SU-DHL-6 (cell line): ENCODE results near the gene LIN28B.

Experiments
- H2AFZ ChIP-seq: fragments of 200-600 bp; sonication (generic); 2 replicates; pipeline ENCODE4 v1.6.1; 2014; ENCODE audit warnings: low read depth, mild to moderate bottlenecking, moderate library complexity, mixed read lengths, antibody characterized with exemption, low read length; ENCODE audit not compliant: severe bottlenecking
- H3F3A ChIP-seq: fragments of 200-600 bp; shearing (Covaris generic); 2 replicates; pipeline ENCODE4 v1.6.0; 2016; ENCODE audit warnings: antibody characterized with exemption, mild to moderate bottlenecking; ENCODE audit not compliant: insufficient read depth
- H3K27ac ChIP-seq: fragments of 200-600 bp; sonication (generic); 2 replicates; pipeline ENCODE4 v1.5.1; 2016; ENCODE audit warnings: low read depth, mild to moderate bottlenecking, low read length, moderate library complexity, mixed read lengths
- H3K27me3 ChIP-seq: fragments of 200-600 bp; sonication (generic), shearing (Covaris generic); 2 replicates; pipeline ENCODE4 v1.6.0; 2014; ENCODE audit warnings: mild to moderate bottlenecking, low read length
- H3K36me3 ChIP-seq: fragments of 200-600 bp; sonication (generic); 2 replicates; pipeline ENCODE4 v1.6.1; 2014; ENCODE audit warnings: mild to moderate bottlenecking, low read length, mixed read lengths
- H3K4me2 ChIP-seq: fragments of 300-600, 200-600 bp; shearing (Covaris generic), sonication (generic); 2 replicates; pipeline ENCODE4 v1.6.0; 2014; ENCODE audit warnings: low read length, low read depth, mild to moderate bottlenecking; ENCODE audit not compliant: poor library complexity, severe bottlenecking
- H3K4me3 ChIP-seq: fragments of 200-600 bp; sonication (generic); 2 replicates; pipeline ENCODE4 v1.5.1; 2014; ENCODE audit warnings: antibody characterized with exemption, low read length, mild to moderate bottlenecking, mixed read lengths; ENCODE audit not compliant: insufficient read depth, poor library complexity, severe bottlenecking
- H3K79me2 ChIP-seq: fragments of 200-600 bp; sonication (generic); 2 replicates; pipeline ENCODE4 v1.6.1; 2014; ENCODE audit warnings: mild to moderate bottlenecking, low read length, moderate library complexity; ENCODE audit not compliant: insufficient read depth
- H3K9ac ChIP-seq: fragments of 200-600 bp; sonication (generic); 2 replicates; pipeline ENCODE4 v1.7.0; 2014; ENCODE audit warnings: mild to moderate bottlenecking, low read length
- H3K9me2 ChIP-seq: fragments of 200-600 bp; sonication (generic); replicated peaks from 2 replicates; pipeline ENCODE4 v1.6.1; 2014; ENCODE audit warnings: low read length; ENCODE audit not compliant: insufficient read depth
- H3K9me3 ChIP-seq: fragments of 200-600 bp; sonication (generic); 2 replicates; pipeline ENCODE4 v1.6.1; 2014; ENCODE audit warnings: low read length, mixed read lengths; ENCODE audit not compliant: insufficient read depth
- H4K20me1 ChIP-seq: fragments of 200-600 bp; sonication (generic); 2 replicates; pipeline ENCODE4 v1.6.1; 2014; ENCODE audit warnings: low read depth, mild to moderate bottlenecking, antibody characterized with exemption, low read length, moderate library complexity, mixed read lengths
- EZH2phosphoT487 ChIP-seq: fragments of 200-600 bp; sonication (generic), shearing (Covaris generic); conservative IDR thresholded peaks from 2 replicates; pipeline ENCODE4 v1.6.1; 2018; ENCODE audit warnings: mild to moderate bottlenecking, antibody characterized with exemption, low read length, moderate library complexity, mixed read lengths
- TF ChIP-seq, protein P1 (sequence below): fragments of 200-600 bp; sonication (generic); IDR thresholded peaks from one replicate; pipeline ENCODE4 v1.5.1; 2017; ENCODE audit warnings: antibody characterized with exemption, mild to moderate bottlenecking, low read length, moderate library complexity; ENCODE audit not compliant: insufficient read depth, poor library complexity, severe bottlenecking

Gene LIN28B

DNA sequence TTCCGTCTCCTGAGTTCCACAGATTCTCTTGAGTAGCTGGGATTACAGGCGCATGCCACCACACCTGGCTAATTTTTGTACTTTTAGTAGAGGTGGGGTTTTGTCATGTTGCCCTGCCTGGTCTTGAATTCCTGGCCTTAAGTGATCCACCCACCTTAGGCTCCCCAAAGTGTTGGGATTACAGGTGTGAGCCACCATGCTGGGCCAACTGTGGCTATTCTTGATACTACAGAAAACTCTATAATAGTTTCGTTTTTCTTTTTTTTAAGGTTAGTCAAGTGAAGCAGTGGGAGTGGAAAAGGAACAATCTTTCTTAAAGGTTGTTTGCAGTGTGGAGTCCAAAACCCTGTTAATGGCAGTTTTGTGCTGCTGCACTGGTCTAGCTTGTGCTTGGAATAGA, 138.2 kb downstream of the LIN28B start:
- no peaks in the 10 kb centered on the region for H4K20me1 ChIP-seq
- H3K79me2 ChIP-seq: no peaks in the 10 kb centered on the region
- H3K27me3 ChIP-seq: no peaks in the 10 kb centered on the region
- H3K27ac ChIP-seq: no peak overlapping the region
- H3F3A ChIP-seq: no peaks in the 10 kb centered on the region
- no peak for TF ChIP-seq EZH2phosphoT487
- TF ChIP-seq, protein P1, sequence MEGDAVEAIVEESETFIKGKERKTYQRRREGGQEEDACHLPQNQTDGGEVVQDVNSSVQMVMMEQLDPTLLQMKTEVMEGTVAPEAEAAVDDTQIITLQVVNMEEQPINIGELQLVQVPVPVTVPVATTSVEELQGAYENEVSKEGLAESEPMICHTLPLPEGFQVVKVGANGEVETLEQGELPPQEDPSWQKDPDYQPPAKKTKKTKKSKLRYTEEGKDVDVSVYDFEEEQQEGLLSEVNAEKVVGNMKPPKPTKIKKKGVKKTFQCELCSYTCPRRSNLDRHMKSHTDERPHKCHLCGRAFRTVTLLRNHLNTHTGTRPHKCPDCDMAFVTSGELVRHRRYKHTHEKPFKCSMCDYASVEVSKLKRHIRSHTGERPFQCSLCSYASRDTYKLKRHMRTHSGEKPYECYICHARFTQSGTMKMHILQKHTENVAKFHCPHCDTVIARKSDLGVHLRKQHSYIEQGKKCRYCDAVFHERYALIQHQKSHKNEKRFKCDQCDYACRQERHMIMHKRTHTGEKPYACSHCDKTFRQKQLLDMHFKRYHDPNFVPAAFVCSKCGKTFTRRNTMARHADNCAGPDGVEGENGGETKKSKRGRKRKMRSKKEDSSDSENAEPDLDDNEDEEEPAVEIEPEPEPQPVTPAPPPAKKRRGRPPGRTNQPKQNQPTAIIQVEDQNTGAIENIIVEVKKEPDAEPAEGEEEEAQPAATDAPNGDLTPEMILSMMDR: no peak
- no peak overlapping the region for H3K4me3 ChIP-seq
- no peak overlapping the region for H2AFZ ChIP-seq
- no peak overlapping the region for H3K4me2 ChIP-seq
- H3K36me3 ChIP-seq: no peaks in the 10 kb centered on the region
- no peaks in the 10 kb centered on the region for H3K9me2 ChIP-seq
- H3K9ac ChIP-seq: no peak overlapping the region
- no peaks in the 10 kb centered on the region for H3K9me3 ChIP-seq

DNA sequence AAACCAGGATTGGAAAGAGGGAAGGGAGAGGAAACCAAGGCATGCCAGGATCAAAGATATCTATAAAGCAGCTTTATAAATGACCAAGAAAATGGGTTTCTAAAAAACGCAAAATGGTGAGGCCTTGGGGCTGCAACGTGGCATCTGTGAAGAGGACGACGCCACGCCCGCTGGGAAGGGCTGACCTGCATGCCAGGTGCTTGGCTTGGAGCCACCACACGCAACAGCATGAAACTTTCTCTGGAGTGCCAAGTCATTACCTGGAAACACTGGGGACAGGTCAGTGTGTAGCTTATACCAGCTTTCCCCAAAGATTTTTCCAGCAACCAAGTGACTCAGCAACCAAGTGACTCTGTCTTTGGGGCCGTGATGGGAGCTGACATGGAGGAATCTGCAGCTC, 140.4 kb downstream of the LIN28B start:
- H3K4me3 ChIP-seq: no peak overlapping the region
- H2AFZ ChIP-seq: no peak overlapping the region
- TF ChIP-seq, protein P1: no peak
- TF ChIP-seq EZH2phosphoT487: no peak
- no peak overlapping the region for H3K4me2 ChIP-seq
- H3K9ac ChIP-seq: no peak overlapping the region
- H3K79me2 ChIP-seq: no peaks in the 10 kb centered on the region
- H3K36me3 ChIP-seq: no peaks in the 10 kb centered on the region
- H3K27ac ChIP-seq: no peak overlapping the region
- H3K9me3 ChIP-seq: no peaks in the 10 kb centered on the region
- H3F3A ChIP-seq: no peaks in the 10 kb centered on the region
- no peaks in the 10 kb centered on the region for H3K27me3 ChIP-seq
- no peaks in the 10 kb centered on the region for H4K20me1 ChIP-seq
- H3K9me2 ChIP-seq: no peaks in the 10 kb centered on the region

DNA sequence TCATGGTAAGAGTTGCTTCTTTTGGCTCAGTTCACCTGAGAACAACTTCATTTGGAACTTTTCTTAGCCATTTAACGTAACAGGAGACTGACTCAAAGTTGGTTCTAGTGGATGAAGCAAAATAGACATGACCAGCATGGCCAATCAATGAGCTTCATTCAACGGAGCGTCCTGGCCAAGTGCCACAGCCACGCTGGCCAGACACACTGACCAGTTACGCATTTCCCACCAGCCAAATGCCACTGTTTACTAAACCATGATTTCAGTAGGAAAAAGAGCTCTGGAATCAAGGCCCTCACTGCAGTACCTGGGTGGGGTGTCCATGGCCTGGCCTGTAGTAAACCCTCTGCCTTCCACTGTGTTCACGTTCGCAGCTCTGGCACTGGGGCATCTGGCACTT, 142.5 kb downstream of the LIN28B start:
- Histone ChIP-seq H2AFZ (no peak overlapping the region), H3K4me2 (no peak overlapping the region), H3F3A (no peaks in the 10 kb centered on the region), H3K36me3 (no peaks in the 10 kb centered on the region), H3K9me2 (no peaks in the 10 kb centered on the region), H3K9ac (no peak overlapping the region), H3K27ac (no peak overlapping the region), H3K79me2 (no peaks in the 10 kb centered on the region), H3K27me3 (no peaks in the 10 kb centered on the region), H3K9me3 (no peaks in the 10 kb centered on the region), H4K20me1 (no peaks in the 10 kb centered on the region), H3K4me3 (no peak overlapping the region)
- TF ChIP-seq, protein P1: no peak
- no peak for TF ChIP-seq EZH2phosphoT487

DNA sequence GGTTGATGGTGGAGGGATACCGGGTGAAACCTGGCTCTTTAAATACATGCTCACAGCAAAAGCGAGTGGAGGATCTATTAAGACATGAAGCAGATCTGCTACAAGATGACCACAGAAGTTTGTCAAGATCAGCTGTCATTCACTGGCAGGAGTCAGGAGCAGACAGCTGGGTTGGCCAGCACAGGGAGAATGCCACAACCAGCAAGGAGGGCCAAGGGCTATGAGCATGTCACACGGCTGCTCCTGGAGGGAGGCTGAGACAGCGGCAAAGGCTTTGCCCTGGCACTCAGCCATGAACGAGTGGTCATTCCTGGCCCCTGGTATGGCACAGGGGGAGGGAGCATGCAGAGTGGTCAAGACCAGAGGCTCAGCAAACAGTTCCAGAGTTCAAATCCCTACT, 145.3 kb downstream of the LIN28B start:
- H3K79me2 ChIP-seq: no peaks in the 10 kb centered on the region
- TF ChIP-seq EZH2phosphoT487: no peak
- TF ChIP-seq, protein P1: no peak
- H2AFZ ChIP-seq: no peak overlapping the region
- H3K27me3 ChIP-seq: no peaks in the 10 kb centered on the region
- no peak overlapping the region for H3K9ac ChIP-seq
- no peaks in the 10 kb centered on the region for H3F3A ChIP-seq
- H3K4me3 ChIP-seq: no peak overlapping the region
- no peak overlapping the region for H3K4me2 ChIP-seq
- no peaks in the 10 kb centered on the region for H3K9me3 ChIP-seq
- no peak overlapping the region for H3K27ac ChIP-seq
- no peaks in the 10 kb centered on the region for H3K36me3 ChIP-seq
- H4K20me1 ChIP-seq: no peaks in the 10 kb centered on the region
- H3K9me2 ChIP-seq: no peaks in the 10 kb centered on the region
